NB4 (cell line): ENCODE results near the gene ZMYND8.

ENCODE experiments used
- DNase-seq: peaks from one replicate; pipeline ENCODE4 v3.0.0; 2010; ENCODE audit warnings: low read depth
- H3K4me3 ChIP-seq: one replicate; pipeline ENCODE4 v1.5.1; 2011; ENCODE audit warnings: mild to moderate bottlenecking, low read depth, low read length, moderate library complexity
- CTCF ChIP-seq: IDR thresholded peaks from one replicate; pipeline ENCODE4 v1.5.1; 2012; ENCODE audit warnings: low read depth, low read length
- MAX ChIP-seq: IDR thresholded peaks from 2 replicates; pipeline ENCODE4 v1.6.1; 2011; ENCODE audit warnings: low read depth, low read length
- MYC ChIP-seq: IDR thresholded peaks from 2 replicates; pipeline ENCODE4 v1.6.1; 2011; ENCODE audit warnings: low read depth, low read length
- POLR2A ChIP-seq: IDR thresholded peaks from 2 replicates; pipeline ENCODE4 v1.6.1; 2011; ENCODE audit warnings: mild to moderate bottlenecking; ENCODE audit not compliant: insufficient read length; ENCODE audit errors: extremely low read depth

Gene ZMYND8

GRCh38 chr20:47276851-47277534, 79.5 kb downstream of the ZMYND8 start:
- H3K4me3 ChIP-seq = no peak overlapping the region
- TF ChIP-seq MAX = no peak
- no peak for TF ChIP-seq MYC
- DNase-seq = no peak

- no peak for DNase-seq
- TF ChIP-seq MYC (no peak), POLR2A (no peak), CTCF (no peak)
- no peak overlapping the region for H3K4me3 ChIP-seq
Measured at GRCh38 chr20:47276251-47276650, 80.2 kb downstream of the ZMYND8 start.

- no peak overlapping the region for H3K4me3 ChIP-seq
- DNase-seq = no peak
- TF ChIP-seq CTCF (no peak), MYC (no peak), MAX (no peak), POLR2A (no peak)
Measured at GRCh38 chr20:47275548-47275947, 81.0 kb downstream of the ZMYND8 start.

GRCh38 chr20:47274401-47275108, 81.9 kb downstream of the ZMYND8 start:
- TF ChIP-seq CTCF (no peak), MYC (no peak), MAX (no peak), POLR2A (no peak)
- H3K4me3 ChIP-seq = no peak overlapping the region
- peak; percentile 67 for DNase-seq

GRCh38 chr20:47273591-47274235, 82.8 kb downstream of the ZMYND8 start:
- DNase-seq = no peak
- no peak for TF ChIP-seq POLR2A
- TF ChIP-seq CTCF = no peak
- H3K4me3 ChIP-seq = no peak overlapping the region

- peak; percentile 70 for DNase-seq
- H3K4me3 ChIP-seq = no peak overlapping the region
- TF ChIP-seq MAX (no peak), MYC (no peak), POLR2A (no peak), CTCF (peak; percentile 78)
Measured at GRCh38 chr20:47272893-47273590, 83.5 kb downstream of the ZMYND8 start.
